ENCODE data around the gene ATP6AP1.
A peak's percentile ranks its signal among the peaks of the same experiment; 100 is the strongest.
"Not testable (repeated sequence)": the region's sequence is repeated elsewhere in the genome, so short reads cannot be mapped to it uniquely, and the experiment has no call there.

ATP6AP1 gene

GRCh38 chrX:154428176-154429171 is at the start of gene ATP6AP1:
Gene ATP6AP1 (plus strand): TSS chrX:154428677. CDS start chrX:154428693, 16 bp downstream.
- peak; percentile 85 for DNase-seq (ENCODE audit: low read depth)

- DNase-seq (ENCODE audit: low read depth), result peak; percentile 94
These were observed 49.5 kb upstream of the ATP6AP1 start, which contains the start of gene EMD for GRCh38 chrX:154378799-154379568. Gene EMD (plus strand): TSS chrX:154379295. CDS start chrX:154379485, 190 bp downstream.

- DNase-seq (ENCODE audit: low read depth), result no peak
These were observed 48.9 kb upstream of the ATP6AP1 start for GRCh38 chrX:154379569-154379951.

- no peak for DNase-seq (ENCODE audit: low read depth)
These were observed 48.3 kb upstream of the ATP6AP1 start for GRCh38 chrX:154380153-154380552.

GRCh38 chrX:154380787-154381186 is 47.7 kb upstream of the ATP6AP1 start:
- DNase-seq (ENCODE audit: low read depth), result no peak

GRCh38 chrX:154381271-154381670 is 47.2 kb upstream of the ATP6AP1 start:
- no peak for DNase-seq (ENCODE audit: low read depth)

GRCh38 chrX:154382483-154383069 is 45.9 kb upstream of the ATP6AP1 start:
- DNase-seq (ENCODE audit: low read depth), result no peak

- no peak for DNase-seq (ENCODE audit: low read depth)
These were observed 44.9 kb upstream of the ATP6AP1 start for GRCh38 chrX:154383359-154384283.

- DNase-seq (ENCODE audit: low read depth), result no peak
These were observed 44.1 kb upstream of the ATP6AP1 start for GRCh38 chrX:154384284-154384892.

- not testable (repeated sequence) for DNase-seq (ENCODE audit: low read depth)
These were observed 40.4 kb upstream of the ATP6AP1 start for GRCh38 chrX:154388094-154388493.

GRCh38 chrX:154388649-154389048 is 39.8 kb upstream of the ATP6AP1 start:
- not testable (repeated sequence) for DNase-seq (ENCODE audit: low read depth)

GRCh38 chrX:154389812-154390747 is 38.4 kb upstream of the ATP6AP1 start:
- DNase-seq (ENCODE audit: low read depth), result not testable (repeated sequence)

GRCh38 chrX:154396363-154396762 is 32.1 kb upstream of the ATP6AP1 start:
- DNase-seq (ENCODE audit: low read depth), result not testable (repeated sequence)

GRCh38 chrX:154396973-154397887 is 31.2 kb upstream of the ATP6AP1 start:
- DNase-seq (ENCODE audit: low read depth), result no peak

GRCh38 chrX:154397888-154398667 is 30.4 kb upstream of the ATP6AP1 start, which contains the start of gene RPL10:
Gene RPL10 (plus strand): TSS chrX:154398377. CDS start chrX:154398520, 143 bp downstream.
- peak; percentile 86 for DNase-seq (ENCODE audit: low read depth)

- peak; percentile 62 for DNase-seq (ENCODE audit: low read depth)
These were observed 29.6 kb upstream of the ATP6AP1 start for GRCh38 chrX:154398668-154399526.

Measured in stromal cell of bone marrow (primary cell).